ENCODE measurements around the gene CCDC9B.

Gene CCDC9B

GRCh38 chr15:40293905-40294895 lies 46.5 kb downstream of the CCDC9B start:
- in situ Hi-C loops (cut with MboI; ENCODE audit: low sequenced_read_pairs): no loop called here

- in situ Hi-C loops (cut with MboI; ENCODE audit: low sequenced_read_pairs): no loop called here
Observed at GRCh38 chr15:40293006-40293405, 47.7 kb downstream of the CCDC9B start.

- in situ Hi-C loops (cut with MboI; ENCODE audit: low sequenced_read_pairs): no loop called here
Observed at GRCh38 chr15:40292246-40292645, 48.5 kb downstream of the CCDC9B start.

GRCh38 chr15:40290918-40291574 lies 49.7 kb downstream of the CCDC9B start:
- in situ Hi-C loops (cut with MboI; ENCODE audit: low sequenced_read_pairs): no loop called here

- in situ Hi-C loops (cut with MboI; ENCODE audit: low sequenced_read_pairs): no loop called here
Observed at GRCh38 chr15:40290545-40290917, 50.2 kb downstream of the CCDC9B start.

GRCh38 chr15:40289140-40289775 lies 51.5 kb downstream of the CCDC9B start:
- in situ Hi-C loops (cut with MboI; ENCODE audit: low sequenced_read_pairs): no loop called here

GRCh38 chr15:40287968-40288367 lies 52.8 kb downstream of the CCDC9B start:
- in situ Hi-C loops (cut with MboI; ENCODE audit: low sequenced_read_pairs): no loop called here

GRCh38 chr15:40287505-40287904 lies 53.2 kb downstream of the CCDC9B start:
- in situ Hi-C loops (cut with MboI; ENCODE audit: low sequenced_read_pairs): no loop called here

GRCh38 chr15:40286794-40287193 lies 53.9 kb downstream of the CCDC9B start:
- in situ Hi-C loops (cut with MboI; ENCODE audit: low sequenced_read_pairs): no loop called here

- in situ Hi-C loops (cut with MboI; ENCODE audit: low sequenced_read_pairs): no loop called here
Observed at GRCh38 chr15:40286061-40286532, 54.6 kb downstream of the CCDC9B start.

GRCh38 chr15:40285554-40286011 lies 55.2 kb downstream of the CCDC9B start:
- in situ Hi-C loops (cut with MboI; ENCODE audit: low sequenced_read_pairs): no loop called here

- in situ Hi-C loops (cut with MboI; ENCODE audit: low sequenced_read_pairs): no loop called here
Observed at GRCh38 chr15:40285151-40285550, 55.6 kb downstream of the CCDC9B start.

GRCh38 chr15:40283615-40284300 lies 57.0 kb downstream of the CCDC9B start:
- in situ Hi-C loops (cut with MboI; ENCODE audit: low sequenced_read_pairs): no loop called here

GRCh38 chr15:40282869-40283614 lies 57.7 kb downstream of the CCDC9B start, which contains the start of gene ANKRD63:
ANKRD63 (minus strand) TSS chr15:40283064; CDS start chr15:40282586, 478 bp downstream.
- in situ Hi-C loops (cut with MboI; ENCODE audit: low sequenced_read_pairs): no loop called here

GRCh38 chr15:40282147-40282868 lies 58.4 kb downstream of the CCDC9B start:
- in situ Hi-C loops (cut with MboI; ENCODE audit: low sequenced_read_pairs): no loop called here

GRCh38 chr15:40281801-40282146 lies 59.0 kb downstream of the CCDC9B start:
- in situ Hi-C loops (cut with MboI; ENCODE audit: low sequenced_read_pairs): no loop called here

Measured in HL-60/S4 (cell line).